Measurements from ENCODE around the gene ALDH1B1. TPM values are rescaled to one million over a fixed set of nuclear protein-coding genes. Genes with fewer than 3 reads are reported as not detected.

Gene ALDH1B1
- total RNA-seq, 4 donors from 2014 or later: 130 to 432 (median 156) TPM

- peak overlapping the region; percentile 73 to 93 (median 88) for H3K27ac ChIP-seq
- H3K4me3 ChIP-seq: no peak overlapping the region
- H3K27me3 ChIP-seq: no peaks in the 10 kb centered on the region
- WGBS, 2 donors (ENCODE audit: low coverage in 1 of 2): 80% methylated on average over 1 of the region's 1 CpG; no CpG with 5 or more reads in 1 of the 2 donors
- peaks cover 0 to 9% (median 0%) of the 10 kb centered on the region in 3 donors for H3K9me3 ChIP-seq
- peaks cover 2 to 76% (median 8%) of the 10 kb centered on the region in 3 donors for H3K4me1 ChIP-seq
- ATAC-seq: no peak
- TF ChIP-seq EP300 (IDR thresholded peaks at IDR 0.05) (no peak), POLR2AphosphoS5 (IDR thresholded peaks at IDR 0.05) (no peak), POLR2A (IDR thresholded peaks at IDR 0.05) (no peak)
- TF ChIP-seq, protein P1, sequence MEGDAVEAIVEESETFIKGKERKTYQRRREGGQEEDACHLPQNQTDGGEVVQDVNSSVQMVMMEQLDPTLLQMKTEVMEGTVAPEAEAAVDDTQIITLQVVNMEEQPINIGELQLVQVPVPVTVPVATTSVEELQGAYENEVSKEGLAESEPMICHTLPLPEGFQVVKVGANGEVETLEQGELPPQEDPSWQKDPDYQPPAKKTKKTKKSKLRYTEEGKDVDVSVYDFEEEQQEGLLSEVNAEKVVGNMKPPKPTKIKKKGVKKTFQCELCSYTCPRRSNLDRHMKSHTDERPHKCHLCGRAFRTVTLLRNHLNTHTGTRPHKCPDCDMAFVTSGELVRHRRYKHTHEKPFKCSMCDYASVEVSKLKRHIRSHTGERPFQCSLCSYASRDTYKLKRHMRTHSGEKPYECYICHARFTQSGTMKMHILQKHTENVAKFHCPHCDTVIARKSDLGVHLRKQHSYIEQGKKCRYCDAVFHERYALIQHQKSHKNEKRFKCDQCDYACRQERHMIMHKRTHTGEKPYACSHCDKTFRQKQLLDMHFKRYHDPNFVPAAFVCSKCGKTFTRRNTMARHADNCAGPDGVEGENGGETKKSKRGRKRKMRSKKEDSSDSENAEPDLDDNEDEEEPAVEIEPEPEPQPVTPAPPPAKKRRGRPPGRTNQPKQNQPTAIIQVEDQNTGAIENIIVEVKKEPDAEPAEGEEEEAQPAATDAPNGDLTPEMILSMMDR (IDR thresholded peaks at IDR 0.05): no peak
- H3K36me3 ChIP-seq: no peaks in the 10 kb centered on the region
Measured at GRCh38 chr9:38387066-38387465, 5.4 kb upstream of the ALDH1B1 start.

DNA sequence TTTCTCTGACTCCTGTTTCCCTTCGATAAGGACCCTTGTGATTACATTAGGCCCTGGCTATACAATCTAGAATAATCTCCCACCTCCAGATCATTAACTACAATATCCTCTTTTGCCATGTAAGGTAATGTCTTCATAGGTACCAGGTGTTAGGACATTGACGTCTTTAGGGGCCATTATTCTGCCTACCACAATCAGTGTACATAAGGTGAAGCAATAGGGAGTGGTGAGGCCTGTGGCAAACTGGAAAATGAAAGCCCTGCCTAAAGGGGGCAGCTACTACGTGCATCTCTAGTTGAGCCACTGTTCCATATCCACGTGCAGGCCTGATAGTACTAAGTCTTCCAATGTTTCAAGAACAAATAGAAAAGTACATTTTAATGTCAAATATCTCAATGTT is 4.8 kb upstream of the ALDH1B1 start:
- Histone ChIP-seq H3K27ac (peak overlapping the region; percentile 73 to 93 (median 88)), H3K4me1 (peaks cover 2 to 71% (median 8%) of the 10 kb centered on the region in 3 donors)
- 92 to 93% methylated on average over 2 to 3 of the region's 4 CpGs for WGBS, 2 donors (ENCODE audit: low coverage in 1 of 2)

DNA sequence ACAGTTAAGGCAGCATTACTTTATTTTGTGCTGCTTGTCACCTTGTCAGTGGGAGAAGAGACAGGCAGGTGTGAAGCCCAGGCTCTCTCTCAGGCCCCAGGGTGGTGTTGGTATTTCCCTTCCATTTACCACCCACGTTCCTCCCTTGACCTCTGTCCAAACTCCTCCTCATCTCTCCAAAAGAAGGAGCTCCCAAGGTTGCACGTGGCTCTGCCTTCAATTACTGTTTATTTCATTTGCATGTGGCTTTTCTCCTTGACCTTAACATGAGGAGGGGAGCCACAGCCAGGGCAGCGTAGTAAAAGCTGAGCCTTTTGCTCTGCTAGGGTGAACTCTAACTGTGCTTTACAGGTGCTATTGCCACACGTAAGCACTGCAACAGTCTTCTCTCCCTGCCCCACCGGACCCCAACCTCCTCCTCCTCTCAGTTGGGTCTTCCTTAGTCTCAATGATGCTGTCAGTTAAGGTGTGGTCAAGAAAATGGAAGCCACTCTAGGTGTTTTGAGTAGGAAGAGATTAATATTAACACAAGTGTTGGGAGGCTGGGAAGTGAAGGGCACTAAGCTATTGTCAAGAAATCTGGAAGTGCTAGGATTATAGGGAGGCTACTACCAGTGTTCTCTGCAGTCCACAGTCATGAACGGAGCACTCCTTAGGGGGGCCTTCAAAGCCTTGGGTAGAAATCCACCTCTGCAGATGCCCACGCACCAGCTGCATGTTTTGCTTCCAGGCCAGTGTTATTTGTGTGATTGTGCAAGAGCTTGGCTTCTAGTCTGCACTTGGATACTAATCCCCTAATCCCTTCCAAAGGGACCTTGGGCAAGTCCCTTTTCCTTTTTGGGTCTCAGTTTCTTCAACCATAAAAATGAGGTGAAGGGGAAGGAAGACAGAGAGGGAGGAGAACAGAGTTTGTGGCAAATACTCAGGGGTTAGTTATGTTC is 3.9 kb upstream of the ALDH1B1 start:
- no peak for TF ChIP-seq EP300 (IDR thresholded peaks at IDR 0.05)
- TF ChIP-seq, protein P1 (IDR thresholded peaks at IDR 0.05): no peak
- no peak for TF ChIP-seq POLR2A (IDR thresholded peaks at IDR 0.05)
- peak; percentile 93 for TF ChIP-seq POLR2AphosphoS5 (IDR thresholded peaks at IDR 0.05)
- peak; percentile 56 for ATAC-seq
- peak overlapping the region; percentile 73 to 93 (median 88) for H3K27ac ChIP-seq
- peaks cover 2 to 71% (median 8%) of the 10 kb centered on the region in 3 donors for H3K4me1 ChIP-seq
- peaks cover 0 to 9% (median 0%) of the 10 kb centered on the region in 3 donors for H3K9me3 ChIP-seq
- 50 to 58% methylated on average over 7 of the region's 7 CpGs for WGBS, 2 donors (ENCODE audit: low coverage in 1 of 2)
- H3K4me3 ChIP-seq: no peak overlapping the region
- H3K36me3 ChIP-seq: no peaks in the 10 kb centered on the region
- no peaks in the 10 kb centered on the region for H3K27me3 ChIP-seq

More for the DNA sequence above, 4.8 kb upstream of the ALDH1B1 start:
- TF ChIP-seq EP300 (IDR thresholded peaks at IDR 0.05) (no peak), POLR2AphosphoS5 (IDR thresholded peaks at IDR 0.05) (no peak), POLR2A (IDR thresholded peaks at IDR 0.05) (no peak)
- TF ChIP-seq, protein P1 (IDR thresholded peaks at IDR 0.05): no peak
- no peak overlapping the region for H3K4me3 ChIP-seq
- H3K36me3 ChIP-seq: no peaks in the 10 kb centered on the region
- H3K9me3 ChIP-seq: peaks cover 0 to 9% (median 0%) of the 10 kb centered on the region in 3 donors
- ATAC-seq: no peak
- no peaks in the 10 kb centered on the region for H3K27me3 ChIP-seq

- no peaks in the 10 kb centered on the region for H3K27me3 ChIP-seq
- peaks cover 0 to 9% (median 0%) of the 10 kb centered on the region in 3 donors for H3K9me3 ChIP-seq
- peak overlapping the region; percentile 73 to 93 (median 88) for H3K27ac ChIP-seq
- 5 to 13% methylated on average over 4 of the region's 4 CpGs for WGBS, 2 donors (ENCODE audit: low coverage in 1 of 2)
- TF ChIP-seq EP300 (IDR thresholded peaks at IDR 0.05) (peak; percentile 16), POLR2AphosphoS5 (IDR thresholded peaks at IDR 0.05) (peak; percentile 39), POLR2A (IDR thresholded peaks at IDR 0.05) (no peak)
- H3K4me1 ChIP-seq: peaks cover 2 to 73% (median 6%) of the 10 kb centered on the region in 3 donors
- no peak overlapping the region for H3K4me3 ChIP-seq
- H3K36me3 ChIP-seq: no peaks in the 10 kb centered on the region
- ATAC-seq: peak; percentile 56
Measured at GRCh38 chr9:38389313-38389712, 3.2 kb upstream of the ALDH1B1 start.

DNA sequence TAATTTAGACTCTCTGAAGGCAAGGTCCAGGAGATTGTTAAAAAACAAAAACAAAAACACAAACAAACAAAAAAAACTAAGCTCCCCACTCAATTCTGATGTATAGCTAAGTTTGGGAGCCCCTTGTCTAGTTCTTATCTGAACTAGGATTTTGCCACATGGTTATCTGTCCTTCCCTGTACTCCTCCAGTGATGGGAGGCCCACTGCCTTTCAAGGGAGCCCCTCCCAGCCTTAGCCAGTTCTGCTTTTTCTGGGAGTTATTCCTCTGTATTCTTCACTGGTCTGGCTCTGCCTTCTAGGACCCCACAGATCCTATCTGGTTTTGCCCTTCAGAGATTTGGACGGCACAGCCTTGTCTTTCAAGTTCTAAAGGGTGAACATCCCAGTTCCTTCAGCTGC is 2.1 kb upstream of the ALDH1B1 start:
- Histone ChIP-seq H3K9me3 (peaks cover 0 to under 1% (median 0%) of the 10 kb centered on the region in 3 donors), H3K4me3 (no peak overlapping the region), H3K36me3 (peaks cover 0 to 4% of the 10 kb centered on the region in 2 donors), H3K27me3 (no peaks in the 10 kb centered on the region), H3K4me1 (peaks cover 2 to 81% (median 6%) of the 10 kb centered on the region in 3 donors), H3K27ac (peak overlapping the region; percentile 73 to 93 (median 88))
- TF ChIP-seq POLR2A (IDR thresholded peaks at IDR 0.05): no peak
- TF ChIP-seq, protein P1 (IDR thresholded peaks at IDR 0.05): no peak
- no peak for TF ChIP-seq POLR2AphosphoS5 (IDR thresholded peaks at IDR 0.05)
- TF ChIP-seq EP300 (IDR thresholded peaks at IDR 0.05): no peak
- no peak for ATAC-seq
- WGBS, 2 donors (ENCODE audit: low coverage in 1 of 2): 67 to 80% methylated on average over 1 of the region's 1 CpG
